Right lobe of liver (tissue), 6 donors: Measurements from ENCODE around the gene WDR45B. TPM values are rescaled to one million over a fixed set of nuclear protein-coding genes. Genes with fewer than 3 reads are reported as not detected.

ENCODE experiments used
- ATAC-seq, 4 donors: fragments of 200-7000 bp; cut with Tn5 transposase; one replicate each; pipeline ENCODE4 v1.9.1; 2020; ENCODE audit warnings: mild to moderate bottlenecking in 4 of 4, moderate library complexity in 4 of 4
- DNase-seq, 3 donors: peaks; one replicate each; pipeline ENCODE4 v3.0.0-alpha.2; 2020
- H3K27ac ChIP-seq, 3 donors: fragments of 200-600 bp; one replicate each; pipeline ENCODE4 v1.8.0; 2022
- H3K27me3 ChIP-seq, 2 donors: fragments of 200-600 bp; one replicate each; pipeline ENCODE4 v1.8.0; 2022
- H3K36me3 ChIP-seq, 4 donors: fragments of 200-600 bp; sonication (generic) in 1 of 4; one replicate each; pipeline versions ENCODE4 v1.5.1 to v1.8.0; 2017 to 2022; ENCODE audit warnings: control low read depth in 1 of 4
- H3K4me1 ChIP-seq, 4 donors: fragments of 200-600 bp; sonication (generic) in 1 of 4; one replicate each; pipeline versions ENCODE4 v1.5.1 to v1.8.0; 2017 to 2022; ENCODE audit warnings: control low read depth in 1 of 4
- H3K4me3 ChIP-seq, 3 donors: fragments of 200-600 bp; one replicate each; pipeline ENCODE4 v1.8.0; 2022
- H3K9me3 ChIP-seq, 4 donors: fragments of 200-600 bp; sonication (generic) in 1 of 4; one replicate each; pipeline versions ENCODE4 v1.5.1 to v1.8.0; 2017 to 2022; ENCODE audit warnings: control low read depth in 1 of 4
- POLR2A ChIP-seq: fragments of 450-650 bp; IDR thresholded peaks from one replicate; pipeline ENCODE4 v1.6.1; 2017; ENCODE audit warnings: antibody characterized with exemption, mild to moderate bottlenecking
- WGBS: methylation state at CpG from one replicate; pipeline ENCODE4 v1.1.6; 2018; ENCODE audit warnings: low coverage, low lambda C conversion rate; ENCODE audit not compliant: insufficient coverage; ENCODE audit errors: missing lambda C conversion rate; 5-methylcytosine and 5-hydroxymethylcytosine counted together
- intact Hi-C, 2 donors: fragments of 100-400 bp; cut with DNase I; formaldehyde crosslinking; loops; one replicate each; pipeline versions ENCODE4 v1.11.2 to v1.14.1; 2022
- total RNA-seq, 6 experiments: library from RNA; depleted of rRNA in 2 of 6; stranded (reverse); fragments of >200 nt in 2 of 6; fragmentation: NEBNext Ultra II Directional in 3 of 6; extraction: Animal tissue kit (Norgen Biotek cat#: 25700) in 3 of 6; gene quantifications; one replicate each; pipeline versions ENCODE4 v1.1.0 to v1.2.4, GENCODE V29; 2016 to 2023
- TF ChIP-seq, protein P1 (sequence below), 4 donors: fragments of 200-600 bp in 3 of 4; fragments of 450-650 bp in 1 of 4; IDR thresholded peaks; one replicate each; pipeline versions ENCODE4 v1.5.1 to v1.8.0; 2016 to 2022; ENCODE audit warnings: antibody characterized with exemption in 4 of 4, mild to moderate bottlenecking in 2 of 4
- donor health status: DM: no; HTN: yes; CAD: no.
- donor health status: DM: no; HTN: no; CAD: no.
- donor health status: DM: no; HTN: no; CAD: no.
- donor health status: DM: no; HTN: yes; CAD: no.
- donor health status: DM: no; HTN: yes; CAD: no.

WDR45B gene
- total RNA-seq, 6 experiments from 2014 or later = 27.7 to 40.7 (median 31.6) TPM

GRCh38 chr17:82674656-82675475 lies 26.6 kb upstream of the WDR45B start:
- H3K27me3 ChIP-seq = no peaks in the 10 kb centered on the region
- H3K4me1 ChIP-seq = peaks cover 0 to 11% (median 3%) of the 10 kb centered on the region in 4 donors
- TF ChIP-seq, protein P1, sequence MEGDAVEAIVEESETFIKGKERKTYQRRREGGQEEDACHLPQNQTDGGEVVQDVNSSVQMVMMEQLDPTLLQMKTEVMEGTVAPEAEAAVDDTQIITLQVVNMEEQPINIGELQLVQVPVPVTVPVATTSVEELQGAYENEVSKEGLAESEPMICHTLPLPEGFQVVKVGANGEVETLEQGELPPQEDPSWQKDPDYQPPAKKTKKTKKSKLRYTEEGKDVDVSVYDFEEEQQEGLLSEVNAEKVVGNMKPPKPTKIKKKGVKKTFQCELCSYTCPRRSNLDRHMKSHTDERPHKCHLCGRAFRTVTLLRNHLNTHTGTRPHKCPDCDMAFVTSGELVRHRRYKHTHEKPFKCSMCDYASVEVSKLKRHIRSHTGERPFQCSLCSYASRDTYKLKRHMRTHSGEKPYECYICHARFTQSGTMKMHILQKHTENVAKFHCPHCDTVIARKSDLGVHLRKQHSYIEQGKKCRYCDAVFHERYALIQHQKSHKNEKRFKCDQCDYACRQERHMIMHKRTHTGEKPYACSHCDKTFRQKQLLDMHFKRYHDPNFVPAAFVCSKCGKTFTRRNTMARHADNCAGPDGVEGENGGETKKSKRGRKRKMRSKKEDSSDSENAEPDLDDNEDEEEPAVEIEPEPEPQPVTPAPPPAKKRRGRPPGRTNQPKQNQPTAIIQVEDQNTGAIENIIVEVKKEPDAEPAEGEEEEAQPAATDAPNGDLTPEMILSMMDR (IDR thresholded peaks at IDR 0.05) = no peak
- TF ChIP-seq POLR2A = no peak
- DNase-seq (peak in 1 of 3 donors; percentile 78), ATAC-seq (peak; percentile 56 to 91 (median 64))
- H3K36me3 ChIP-seq = no peaks in the 10 kb centered on the region
- 45% methylated on average over 19 of the region's 20 CpGs for WGBS
- H3K27ac ChIP-seq = peak overlapping the region in 2 of 3 donors; percentile 4 to 47
- intact Hi-C loops = no loop called here
- H3K4me3 ChIP-seq = no peak overlapping the region
- no peaks in the 10 kb centered on the region for H3K9me3 ChIP-seq

- no peaks in the 10 kb centered on the region for H3K36me3 ChIP-seq
- peaks cover 0 to 11% (median 3%) of the 10 kb centered on the region in 4 donors for H3K4me1 ChIP-seq
- ATAC-seq (no peak), DNase-seq (peak in 1 of 3 donors; percentile 4)
- no peak overlapping the region for H3K27ac ChIP-seq
- H3K4me3 ChIP-seq = no peak overlapping the region
- no peaks in the 10 kb centered on the region for H3K27me3 ChIP-seq
- intact Hi-C loops = no loop called here
- TF ChIP-seq, protein P1 (IDR thresholded peaks at IDR 0.05) = no peak
- TF ChIP-seq POLR2A = no peak
- no peaks in the 10 kb centered on the region for H3K9me3 ChIP-seq
- 81% methylated on average over 15 of the region's 19 CpGs for WGBS
Measured at GRCh38 chr17:82670661-82671450, 22.6 kb upstream of the WDR45B start.

DNA sequence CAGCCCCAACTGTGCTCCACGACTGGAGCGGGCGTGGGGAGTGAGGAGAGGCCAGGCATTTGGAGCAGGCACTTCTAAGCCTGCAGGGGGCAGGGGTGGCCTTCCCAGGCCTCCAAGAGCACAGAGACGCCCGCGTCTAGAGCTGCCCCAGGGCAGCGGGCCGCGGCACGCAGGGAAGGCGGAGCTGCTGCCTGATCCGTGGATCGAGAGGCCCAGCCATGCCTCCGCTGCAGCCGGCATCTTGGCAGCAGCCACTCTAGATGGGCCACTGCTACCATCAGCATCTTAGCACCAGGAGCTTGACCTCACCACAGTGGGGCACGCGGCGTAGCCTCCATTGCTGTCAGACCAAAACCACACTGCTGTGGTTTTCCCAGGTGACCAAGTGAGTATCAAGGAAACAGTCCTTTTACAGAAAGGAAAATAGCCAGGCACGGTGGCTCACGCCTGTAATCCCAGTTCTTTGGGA lies 20.4 kb upstream of the WDR45B start:
- Histone ChIP-seq H3K4me3 (no peak overlapping the region), H3K27ac (no peak overlapping the region), H3K4me1 (no peaks in the 10 kb centered on the region), H3K27me3 (no peaks in the 10 kb centered on the region), H3K9me3 (no peaks in the 10 kb centered on the region), H3K36me3 (no peaks in the 10 kb centered on the region)
- no peak for TF ChIP-seq POLR2A
- TF ChIP-seq, protein P1 (IDR thresholded peaks at IDR 0.05) = peak; percentile 62 to 88 (median 72)
- ATAC-seq = peak; percentile 95 to 98 (median 96)
- WGBS = 53% methylated on average over 7 of the region's 20 CpGs
- DNase-seq = peak; percentile 77 to 83 (median 78)
- intact Hi-C loops = loop anchor here in 1 of 2 donors (10.0 kb wide), 1 partner anchor 86 kb away; the partner anchor contains the start of gene TBCD

- H3K36me3 ChIP-seq = no peaks in the 10 kb centered on the region
- whole genome bisulfite sequencing = no CpG with 5 or more reads among the region's 16 CpGs
- H3K4me3 ChIP-seq = no peak overlapping the region
- H3K27ac ChIP-seq = no peak overlapping the region
- TF ChIP-seq, protein P1 (IDR thresholded peaks at IDR 0.05) = no peak
- TF ChIP-seq POLR2A = no peak
- intact Hi-C loops = loop anchor here in 1 of 2 donors (10.0 kb wide), 1 partner anchor 87 kb away; the partner anchor contains the start of gene TBCD
- no peaks in the 10 kb centered on the region for H3K4me1 ChIP-seq
- no peaks in the 10 kb centered on the region for H3K9me3 ChIP-seq
- no peaks in the 10 kb centered on the region for H3K27me3 ChIP-seq
- ATAC-seq (no peak), DNase-seq (peak in 1 of 3 donors; percentile 37)
Measured at GRCh38 chr17:82668024-82668630, 19.9 kb upstream of the WDR45B start.
